RWPE2 (cell line): ENCODE results near the gene ZNF438.

ENCODE experiments used
- ATAC-seq: fragments of 200-7000 bp; cut with Tn5 transposase; 3 replicates; pipeline ENCODE4 v1.9.1; 2021; ENCODE audit warnings: low read depth
- DNase-seq: peaks from one replicate; pipeline ENCODE4 v3.0.0-alpha.2; 2020; ENCODE audit warnings: low spot score
- H3K27ac ChIP-seq: fragments of 450-650 bp; 2 replicates; pipeline ENCODE4 v1.5.1; 2017; ENCODE audit warnings: mild to moderate bottlenecking; ENCODE audit not compliant: poor library complexity, severe bottlenecking
- H3K27me3 ChIP-seq: fragments of 250-450 bp; sonication (Bioruptor Pico); 2 replicates; pipeline ENCODE4 v1.5.1; 2021; ENCODE audit warnings: mild to moderate bottlenecking, moderate library complexity; ENCODE audit not compliant: insufficient read depth, poor library complexity, severe bottlenecking
- H3K36me3 ChIP-seq: fragments of 250-450 bp; sonication (Bioruptor Pico); 2 replicates; pipeline ENCODE4 v1.5.1; 2020; ENCODE audit warnings: low read depth, mild to moderate bottlenecking, moderate library complexity
- H3K4me1 ChIP-seq: fragments of 250-450 bp; sonication (Bioruptor Pico); 2 replicates; pipeline ENCODE4 v1.5.1; 2021; ENCODE audit warnings: mild to moderate bottlenecking, moderate library complexity; ENCODE audit not compliant: insufficient read depth, poor library complexity, severe bottlenecking
- H3K4me3 ChIP-seq: fragments of 250-450 bp; sonication (Bioruptor Pico); 2 replicates; pipeline ENCODE4 v1.5.1; 2021; ENCODE audit warnings: mild to moderate bottlenecking, moderate library complexity; ENCODE audit not compliant: severe bottlenecking
- H3K9me3 ChIP-seq: fragments of 250-450 bp; sonication (Bioruptor Pico); 2 replicates; pipeline ENCODE4 v1.5.1; 2021; ENCODE audit warnings: mild to moderate bottlenecking, moderate library complexity; ENCODE audit not compliant: severe bottlenecking
- TF ChIP-seq, protein P1 (sequence below): fragments of 450-650 bp; IDR thresholded peaks from one replicate; pipeline ENCODE4 v1.5.1; 2017; ENCODE audit warnings: mild to moderate bottlenecking, moderate library complexity; ENCODE audit not compliant: poor library complexity, severe bottlenecking

ZNF438 gene

DNA sequence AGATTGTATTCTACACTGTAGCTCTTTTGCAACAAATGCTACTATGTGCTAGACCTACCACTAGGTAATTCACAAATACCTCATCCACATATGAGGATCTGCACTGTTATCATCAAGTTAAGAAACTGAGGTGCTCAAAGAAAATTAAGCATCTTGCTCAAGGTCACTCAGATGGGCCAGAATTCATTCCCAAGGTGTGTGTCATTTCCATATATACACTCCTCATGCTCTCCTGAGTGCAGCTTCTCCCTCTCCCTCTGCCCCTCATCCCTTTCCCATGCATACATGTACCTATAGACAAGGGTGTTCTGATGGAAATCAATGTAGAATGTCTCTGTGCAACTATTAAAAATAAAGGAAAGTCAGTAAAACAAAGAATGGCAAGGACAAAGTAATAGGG is 146.2 kb downstream of the ZNF438 start:
- no peaks in the 10 kb centered on the region for H3K27me3 ChIP-seq

DNA sequence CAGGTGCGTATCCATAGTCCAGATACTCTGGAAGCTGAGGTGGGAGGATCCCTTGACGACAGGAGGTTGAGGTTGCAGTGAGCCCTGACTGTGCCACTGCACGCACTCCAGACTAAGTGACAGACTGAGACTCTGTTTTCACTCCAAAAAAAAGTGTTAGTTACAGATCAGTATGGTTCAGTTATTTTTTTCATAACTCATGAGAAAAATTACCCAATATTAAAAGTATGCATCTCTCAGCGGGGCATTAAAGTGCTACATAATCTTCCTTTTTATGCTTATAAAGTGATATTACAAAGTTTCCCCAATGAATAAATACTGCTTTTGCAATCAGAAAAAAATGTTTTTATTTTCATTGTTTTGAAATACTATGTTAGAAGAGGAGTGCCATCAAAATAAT is 147.9 kb downstream of the ZNF438 start:
- no peak overlapping the region for H3K4me3 ChIP-seq

More for the DNA sequence above, 146.2 kb downstream of the ZNF438 start:
- no peak overlapping the region for H3K27ac ChIP-seq
- DNase-seq, result no peak
- no peak overlapping the region for H3K4me3 ChIP-seq
- H3K9me3 ChIP-seq, result no peaks in the 10 kb centered on the region
- no peak for ATAC-seq
- TF ChIP-seq, protein P1, sequence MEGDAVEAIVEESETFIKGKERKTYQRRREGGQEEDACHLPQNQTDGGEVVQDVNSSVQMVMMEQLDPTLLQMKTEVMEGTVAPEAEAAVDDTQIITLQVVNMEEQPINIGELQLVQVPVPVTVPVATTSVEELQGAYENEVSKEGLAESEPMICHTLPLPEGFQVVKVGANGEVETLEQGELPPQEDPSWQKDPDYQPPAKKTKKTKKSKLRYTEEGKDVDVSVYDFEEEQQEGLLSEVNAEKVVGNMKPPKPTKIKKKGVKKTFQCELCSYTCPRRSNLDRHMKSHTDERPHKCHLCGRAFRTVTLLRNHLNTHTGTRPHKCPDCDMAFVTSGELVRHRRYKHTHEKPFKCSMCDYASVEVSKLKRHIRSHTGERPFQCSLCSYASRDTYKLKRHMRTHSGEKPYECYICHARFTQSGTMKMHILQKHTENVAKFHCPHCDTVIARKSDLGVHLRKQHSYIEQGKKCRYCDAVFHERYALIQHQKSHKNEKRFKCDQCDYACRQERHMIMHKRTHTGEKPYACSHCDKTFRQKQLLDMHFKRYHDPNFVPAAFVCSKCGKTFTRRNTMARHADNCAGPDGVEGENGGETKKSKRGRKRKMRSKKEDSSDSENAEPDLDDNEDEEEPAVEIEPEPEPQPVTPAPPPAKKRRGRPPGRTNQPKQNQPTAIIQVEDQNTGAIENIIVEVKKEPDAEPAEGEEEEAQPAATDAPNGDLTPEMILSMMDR, result no peak
- no peaks in the 10 kb centered on the region for H3K4me1 ChIP-seq
- no peaks in the 10 kb centered on the region for H3K36me3 ChIP-seq

DNA sequence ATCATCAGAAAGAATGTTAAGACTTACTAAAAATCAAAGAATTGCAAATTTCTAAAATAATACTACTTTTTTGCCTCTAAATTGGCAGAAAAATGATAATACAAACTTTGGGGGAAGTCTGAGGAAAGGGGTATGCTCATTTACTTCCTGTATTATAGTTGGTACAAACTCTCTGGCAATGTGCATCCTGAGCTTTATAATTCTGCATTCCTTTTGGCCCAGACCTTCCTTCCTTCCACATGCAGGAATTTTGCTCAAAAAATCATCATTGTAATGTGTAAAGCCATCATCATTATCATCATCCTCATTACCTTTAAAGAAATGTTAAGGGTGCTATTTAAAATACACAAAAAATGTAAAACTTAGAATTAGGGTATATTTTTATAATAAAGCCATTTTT is 148.5 kb downstream of the ZNF438 start:
- ATAC-seq, result no peak
- no peak for DNase-seq
- no peaks in the 10 kb centered on the region for H3K9me3 ChIP-seq

More for the DNA sequence above, 147.9 kb downstream of the ZNF438 start:
- ATAC-seq, result no peak
- DNase-seq, result no peak
- H3K36me3 ChIP-seq, result no peaks in the 10 kb centered on the region
- H3K4me1 ChIP-seq, result no peaks in the 10 kb centered on the region
- no peaks in the 10 kb centered on the region for H3K9me3 ChIP-seq
- no peak overlapping the region for H3K27ac ChIP-seq
- no peaks in the 10 kb centered on the region for H3K27me3 ChIP-seq
- TF ChIP-seq, protein P1, result no peak

DNA sequence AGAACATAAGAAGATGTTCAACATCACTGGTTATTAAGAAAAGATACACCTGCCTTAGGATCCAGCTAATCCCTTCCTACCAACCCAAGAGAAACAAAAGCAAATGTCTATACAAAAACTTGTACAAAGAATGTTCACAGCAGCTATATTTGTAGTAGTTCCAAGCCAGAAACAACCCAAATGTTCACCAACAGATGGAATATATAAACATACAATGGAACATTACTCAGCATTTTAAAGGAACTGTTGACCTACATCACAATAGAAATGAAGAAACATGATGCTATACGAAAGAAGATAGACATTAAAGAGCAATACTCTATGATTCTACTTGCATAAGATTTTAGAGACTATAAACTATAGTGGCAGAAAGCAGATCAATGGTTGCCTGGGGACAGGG is 149.4 kb downstream of the ZNF438 start:
- TF ChIP-seq, protein P1, result no peak
- H3K9me3 ChIP-seq, result no peaks in the 10 kb centered on the region
- no peaks in the 10 kb centered on the region for H3K27me3 ChIP-seq
- no peaks in the 10 kb centered on the region for H3K36me3 ChIP-seq
- DNase-seq (no peak), ATAC-seq (no peak)
- no peak overlapping the region for H3K27ac ChIP-seq
- H3K4me1 ChIP-seq, result no peaks in the 10 kb centered on the region
- no peak overlapping the region for H3K4me3 ChIP-seq

More for the DNA sequence above, 148.5 kb downstream of the ZNF438 start:
- Histone ChIP-seq H3K4me3 (no peak overlapping the region), H3K27me3 (no peaks in the 10 kb centered on the region), H3K27ac (no peak overlapping the region), H3K4me1 (no peaks in the 10 kb centered on the region), H3K36me3 (no peaks in the 10 kb centered on the region)
- TF ChIP-seq, protein P1, result no peak

DNA sequence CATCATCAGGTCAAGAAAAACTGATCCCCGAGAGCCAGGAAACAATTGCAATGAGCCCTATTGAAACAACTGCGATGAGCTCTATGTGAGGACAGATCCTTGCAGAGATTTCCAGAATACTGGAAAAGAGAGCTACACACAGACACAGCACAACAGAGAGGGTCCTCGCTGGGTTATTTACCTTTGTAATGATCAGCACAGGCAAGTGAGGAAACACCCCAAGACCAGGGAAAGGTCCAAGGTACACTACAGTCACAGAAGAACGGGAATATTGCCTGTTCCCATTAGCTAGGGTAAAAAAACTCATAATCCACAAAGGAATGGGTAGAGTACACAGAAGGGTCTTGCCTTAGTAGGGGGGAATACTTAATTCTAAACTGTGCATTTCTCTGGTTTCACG is 152.7 kb downstream of the ZNF438 start:
- Histone ChIP-seq H3K36me3 (no peaks in the 10 kb centered on the region), H3K9me3 (no peaks in the 10 kb centered on the region), H3K27me3 (no peaks in the 10 kb centered on the region), H3K4me1 (no peaks in the 10 kb centered on the region), H3K27ac (no peak overlapping the region), H3K4me3 (no peak overlapping the region)
- ATAC-seq (no peak), DNase-seq (no peak)
- TF ChIP-seq, protein P1, result no peak
